GM12873 (cell line): ENCODE results near the gene PIM2.

Experiments used
- TF ChIP-seq, protein P1 (sequence below): IDR thresholded peaks from 2 replicates; pipeline ENCODE4 v1.5.1; 2012; ENCODE audit warnings: low read depth, mild to moderate bottlenecking, moderate library complexity, low read length, control low read depth; ENCODE audit not compliant: insufficient read depth; ENCODE audit errors: missing control alignments

Gene PIM2

GRCh38 chrX:48910926-48911411 lies 7.9 kb downstream of the PIM2 start:
- TF ChIP-seq, protein P1, sequence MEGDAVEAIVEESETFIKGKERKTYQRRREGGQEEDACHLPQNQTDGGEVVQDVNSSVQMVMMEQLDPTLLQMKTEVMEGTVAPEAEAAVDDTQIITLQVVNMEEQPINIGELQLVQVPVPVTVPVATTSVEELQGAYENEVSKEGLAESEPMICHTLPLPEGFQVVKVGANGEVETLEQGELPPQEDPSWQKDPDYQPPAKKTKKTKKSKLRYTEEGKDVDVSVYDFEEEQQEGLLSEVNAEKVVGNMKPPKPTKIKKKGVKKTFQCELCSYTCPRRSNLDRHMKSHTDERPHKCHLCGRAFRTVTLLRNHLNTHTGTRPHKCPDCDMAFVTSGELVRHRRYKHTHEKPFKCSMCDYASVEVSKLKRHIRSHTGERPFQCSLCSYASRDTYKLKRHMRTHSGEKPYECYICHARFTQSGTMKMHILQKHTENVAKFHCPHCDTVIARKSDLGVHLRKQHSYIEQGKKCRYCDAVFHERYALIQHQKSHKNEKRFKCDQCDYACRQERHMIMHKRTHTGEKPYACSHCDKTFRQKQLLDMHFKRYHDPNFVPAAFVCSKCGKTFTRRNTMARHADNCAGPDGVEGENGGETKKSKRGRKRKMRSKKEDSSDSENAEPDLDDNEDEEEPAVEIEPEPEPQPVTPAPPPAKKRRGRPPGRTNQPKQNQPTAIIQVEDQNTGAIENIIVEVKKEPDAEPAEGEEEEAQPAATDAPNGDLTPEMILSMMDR, result no peak

DNA sequence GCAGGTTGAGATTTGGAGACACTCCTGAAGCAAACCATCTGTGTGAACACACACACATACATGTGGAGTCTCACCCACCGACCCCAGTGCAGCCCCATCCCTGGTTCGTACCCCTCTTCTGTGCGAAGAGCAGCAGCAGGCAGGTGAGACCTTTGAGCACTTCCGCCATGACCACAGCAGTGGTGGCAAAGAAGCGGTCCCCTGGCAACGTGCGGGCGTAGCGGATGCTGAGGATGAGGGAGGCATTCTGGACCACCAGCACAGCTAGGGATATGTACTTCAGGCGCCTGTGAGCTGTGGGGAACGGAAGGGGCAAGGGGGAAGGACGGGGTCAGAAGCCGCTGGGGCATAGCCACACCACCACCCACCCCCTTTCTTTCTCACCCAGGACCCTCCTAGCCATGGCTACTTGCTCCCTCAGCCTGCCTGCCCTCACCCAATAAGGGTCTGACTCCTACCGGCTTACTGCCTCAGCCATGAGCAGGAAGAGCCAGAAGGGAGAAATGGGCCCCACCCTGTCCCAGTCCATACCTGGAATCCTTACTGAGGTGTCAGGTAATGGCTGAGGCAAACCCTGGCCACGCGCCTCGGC lies 9.0 kb downstream of the PIM2 start:
- TF ChIP-seq, protein P1, result no peak

- TF ChIP-seq, protein P1, result no peak
Observed at GRCh38 chrX:48908600-48908999, 10.2 kb downstream of the PIM2 start.

DNA sequence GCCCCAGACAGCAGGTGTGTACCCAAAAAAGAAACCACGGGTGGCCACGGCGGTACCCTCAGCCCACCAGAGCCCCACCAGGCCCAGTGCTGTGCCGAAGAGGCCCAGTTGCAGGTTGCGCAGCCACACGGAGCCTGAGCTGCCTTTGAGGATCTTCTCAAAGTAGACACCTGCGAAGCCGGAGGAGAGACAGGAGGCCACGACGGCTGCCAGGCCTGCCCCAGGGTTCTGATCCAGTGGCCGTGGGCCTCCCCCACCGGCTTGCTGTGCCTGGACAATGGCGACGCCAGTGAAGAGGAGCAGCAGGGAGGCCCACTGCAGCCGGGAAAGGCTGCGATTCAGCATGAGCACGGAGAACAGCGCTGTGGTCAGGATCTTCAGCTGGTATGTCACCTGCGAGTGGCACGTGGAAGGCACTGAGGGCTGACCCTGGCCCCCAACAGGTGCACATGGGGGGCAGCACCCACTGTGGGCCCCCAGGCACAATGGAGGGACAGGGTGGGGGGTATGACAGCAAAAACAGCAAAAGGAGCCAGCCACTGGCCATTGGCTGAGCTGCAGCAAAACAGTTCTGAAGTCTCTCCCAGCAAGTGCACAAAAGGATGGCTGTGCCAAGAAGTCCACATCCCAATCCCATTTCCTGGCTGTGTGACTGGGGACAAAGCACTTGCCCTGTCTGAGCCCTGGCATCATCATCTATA lies 13.6 kb downstream of the PIM2 start:
- TF ChIP-seq, protein P1, result no peak

DNA sequence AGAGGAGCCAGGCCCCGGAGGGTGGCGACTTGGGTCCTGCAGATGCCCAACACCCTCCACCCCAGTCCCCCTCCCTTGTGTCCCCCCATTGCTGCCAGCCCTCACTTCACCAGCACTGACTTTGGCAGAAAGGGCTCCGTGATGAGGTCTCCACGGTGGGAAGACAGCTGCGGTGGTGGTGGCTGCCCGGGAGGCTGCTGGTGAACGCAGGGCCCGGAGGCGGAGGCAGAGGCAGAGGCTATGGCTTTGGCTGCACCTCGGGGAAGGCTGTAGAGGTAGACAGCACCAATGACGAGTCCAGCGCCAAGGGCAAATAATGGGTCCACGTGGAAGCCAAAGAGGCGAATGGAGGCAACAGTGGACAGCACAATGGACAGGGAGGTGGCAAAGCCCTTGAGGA lies 14.2 kb downstream of the PIM2 start:
- TF ChIP-seq, protein P1, result no peak

GRCh38 chrX:48904180-48904579 lies 14.6 kb downstream of the PIM2 start:
- TF ChIP-seq, protein P1, result no peak

- TF ChIP-seq, protein P1, result no peak
Observed at GRCh38 chrX:48903290-48903689, 15.5 kb downstream of the PIM2 start.
